Suprapubic skin (tissue), 3 donors: Measurements from ENCODE around the gene LUC7L.
"Not testable (repeated sequence)": the region's sequence is repeated elsewhere in the genome, so short reads cannot be mapped to it uniquely, and the experiment has no call there.

Experiments
- CTCF ChIP-seq, 2 donors: fragments of 200-600 bp in 1 of 2; fragments of 450-650 bp in 1 of 2; sonication (generic) in 1 of 2; IDR thresholded peaks; one replicate each; pipeline ENCODE4 v1.5.1; 2016 to 2019; ENCODE audit warnings: antibody characterized with exemption in 2 of 2, mild to moderate bottlenecking in 1 of 2, moderate library complexity in 1 of 2
- POLR2A ChIP-seq, 2 donors: fragments of 450-650 bp; IDR thresholded peaks; one replicate each; pipeline ENCODE4 v1.6.1; 2017; ENCODE audit warnings: antibody characterized with exemption in 2 of 2, mild to moderate bottlenecking in 2 of 2, moderate library complexity in 2 of 2

GRCh38 chr16:176477-177382, 52.5 kb downstream of the LUC7L start, which contains the start of gene HBA1:
- not testable (repeated sequence) for TF ChIP-seq CTCF, POLR2A (IDR thresholded peaks at IDR 0.05)
